ENCODE data around the gene TCFL5. TPM values are rescaled to one million over a fixed set of nuclear protein-coding genes. Genes with fewer than 3 reads are reported as not detected.

TCFL5 gene
- total RNA-seq, 1 experiment from 2014 or later = 29.3 TPM

GRCh38 chr20:62799036-62799435, 62.6 kb downstream of the TCFL5 start:
- BruUV-seq (replicated peaks) = no TSS peak
- CTCF ChIA-PET = no interaction called here
- H4K20me1 ChIP-seq (ENCODE audit: insufficient read depth) = peaks cover 14% of the 10 kb centered on the region

GRCh38 chr20:62797671-62798532, 63.7 kb downstream of the TCFL5 start:
- DNase-seq = no peak
- Histone ChIP-seq H3K9me2 (ENCODE audit: insufficient read depth) (no peaks in the 10 kb centered on the region), H2AFZ (no peak overlapping the region), H3K36me3 (ENCODE audit: low read depth) (0 out of 2 replicates have a peak, but pooled peaks cover 13% of the 10 kb centered on the region), H3K4me2 (peak overlapping the region; percentile 94), H3F3A (ENCODE audit: insufficient read depth, low read depth) (peaks cover 52% of the 10 kb centered on the region), H3K9me3 (ENCODE audit: insufficient read depth, low read depth) (no peaks in the 10 kb centered on the region), H3K4me1 (replicated peaks; ENCODE audit: insufficient read depth) (peaks cover 14% of the 10 kb centered on the region), H3K4me3 (no peak overlapping the region), H3K79me2 (ENCODE audit: low read depth) (peaks cover 11% of the 10 kb centered on the region), H4K20me1 (ENCODE audit: insufficient read depth) (peaks cover 14% of the 10 kb centered on the region), H3K27me3 (ENCODE audit: insufficient read depth, low read depth) (no peaks in the 10 kb centered on the region), H3K27ac (no peak overlapping the region)
- ChIA-PET POLR2A (ENCODE audit: unreplicated experiment) (no interaction called here), CTCF (interaction anchor here (0.7 kb wide), 1 partner anchor 22 kb away, joined by 4 read pairs; no protein-coding TSS in a partner anchor)
- intact Hi-C loops (cut with micrococcal nuclease; ENCODE audit: unreplicated experiment) = no loop called here
- TF ChIP-seq, protein P1, sequence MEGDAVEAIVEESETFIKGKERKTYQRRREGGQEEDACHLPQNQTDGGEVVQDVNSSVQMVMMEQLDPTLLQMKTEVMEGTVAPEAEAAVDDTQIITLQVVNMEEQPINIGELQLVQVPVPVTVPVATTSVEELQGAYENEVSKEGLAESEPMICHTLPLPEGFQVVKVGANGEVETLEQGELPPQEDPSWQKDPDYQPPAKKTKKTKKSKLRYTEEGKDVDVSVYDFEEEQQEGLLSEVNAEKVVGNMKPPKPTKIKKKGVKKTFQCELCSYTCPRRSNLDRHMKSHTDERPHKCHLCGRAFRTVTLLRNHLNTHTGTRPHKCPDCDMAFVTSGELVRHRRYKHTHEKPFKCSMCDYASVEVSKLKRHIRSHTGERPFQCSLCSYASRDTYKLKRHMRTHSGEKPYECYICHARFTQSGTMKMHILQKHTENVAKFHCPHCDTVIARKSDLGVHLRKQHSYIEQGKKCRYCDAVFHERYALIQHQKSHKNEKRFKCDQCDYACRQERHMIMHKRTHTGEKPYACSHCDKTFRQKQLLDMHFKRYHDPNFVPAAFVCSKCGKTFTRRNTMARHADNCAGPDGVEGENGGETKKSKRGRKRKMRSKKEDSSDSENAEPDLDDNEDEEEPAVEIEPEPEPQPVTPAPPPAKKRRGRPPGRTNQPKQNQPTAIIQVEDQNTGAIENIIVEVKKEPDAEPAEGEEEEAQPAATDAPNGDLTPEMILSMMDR (conservative IDR thresholded peaks at IDR 0.05) = no peak
- no peak for TF ChIP-seq EZH2 (IDR thresholded peaks at IDR 0.05; ENCODE audit: low read depth)
- no TSS peak for BruUV-seq (replicated peaks)

More at GRCh38 chr20:62799036-62799435, 62.6 kb downstream of the TCFL5 start:
- POLR2A ChIA-PET (ENCODE audit: unreplicated experiment) = no interaction called here
- H3K36me3 ChIP-seq (ENCODE audit: low read depth) = 0 out of 2 replicates have a peak, but pooled peaks cover 13% of the 10 kb centered on the region
- no peak overlapping the region for H3K27ac ChIP-seq
- H3K27me3 ChIP-seq (ENCODE audit: insufficient read depth, low read depth) = no peaks in the 10 kb centered on the region
- H2AFZ ChIP-seq = no peak overlapping the region
- intact Hi-C loops (cut with micrococcal nuclease; ENCODE audit: unreplicated experiment) = no loop called here
- DNase-seq = no peak
- H3F3A ChIP-seq (ENCODE audit: insufficient read depth, low read depth) = peaks cover 61% of the 10 kb centered on the region
- H3K4me2 ChIP-seq = no peak overlapping the region
- TF ChIP-seq, protein P1 (conservative IDR thresholded peaks at IDR 0.05) = no peak
- TF ChIP-seq EZH2 (IDR thresholded peaks at IDR 0.05; ENCODE audit: low read depth) = no peak
- no peak overlapping the region for H3K4me3 ChIP-seq
- H3K9me2 ChIP-seq (ENCODE audit: insufficient read depth) = no peaks in the 10 kb centered on the region
- no peaks in the 10 kb centered on the region for H3K9me3 ChIP-seq (ENCODE audit: insufficient read depth, low read depth)
- H3K4me1 ChIP-seq (replicated peaks; ENCODE audit: insufficient read depth) = peaks cover 14% of the 10 kb centered on the region
- H3K79me2 ChIP-seq (ENCODE audit: low read depth) = peaks cover 11% of the 10 kb centered on the region

DNA sequence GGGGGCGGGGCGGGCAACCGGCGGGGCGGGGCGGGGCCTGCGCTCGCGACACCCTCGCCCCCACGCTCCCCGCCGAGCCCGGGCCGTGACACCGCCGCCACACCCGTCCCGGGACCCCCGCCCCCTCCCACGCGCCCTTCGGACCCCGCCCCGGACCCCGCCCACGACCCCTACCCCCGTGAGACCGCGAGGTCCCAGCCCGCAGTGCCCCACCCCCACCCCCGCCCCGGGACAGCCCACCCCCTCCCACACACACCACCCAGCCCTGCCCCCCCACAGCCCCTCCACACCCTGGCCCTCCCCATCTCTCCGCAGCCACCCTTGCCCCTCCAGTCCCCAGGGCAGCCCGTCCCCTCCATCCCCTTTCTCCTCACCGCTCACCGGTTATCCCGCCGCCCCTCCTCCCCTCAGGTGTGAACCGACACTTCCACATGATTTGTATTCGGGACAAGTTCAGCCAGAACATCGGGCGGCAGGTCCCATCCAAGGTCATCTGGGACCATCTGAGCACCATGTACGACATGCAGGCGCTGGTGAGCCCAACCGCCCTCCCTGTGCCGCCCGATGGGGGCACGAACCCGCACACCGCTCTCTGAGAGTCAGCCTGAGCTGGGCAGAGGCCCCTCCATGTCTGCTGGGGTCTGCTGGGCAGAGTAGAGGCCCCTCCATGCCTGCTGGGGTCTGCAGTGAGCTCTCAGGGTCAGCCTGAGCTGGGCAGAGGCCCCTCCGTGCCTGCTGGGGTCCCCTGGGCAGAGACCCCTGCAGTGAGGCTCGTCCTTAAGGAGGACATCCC, 64.7 kb downstream of the TCFL5 start:
- Histone ChIP-seq H3K79me2 (ENCODE audit: low read depth) (peaks cover 11% of the 10 kb centered on the region), H2AFZ (no peak overlapping the region), H3K4me3 (peak overlapping the region; percentile 85), H3K9me2 (ENCODE audit: insufficient read depth) (no peaks in the 10 kb centered on the region), H3K9me3 (ENCODE audit: insufficient read depth, low read depth) (no peaks in the 10 kb centered on the region), H3K4me2 (peak overlapping the region; percentile 94), H4K20me1 (ENCODE audit: insufficient read depth) (peaks cover 14% of the 10 kb centered on the region), H3K27ac (no peak overlapping the region), H3F3A (ENCODE audit: insufficient read depth, low read depth) (peaks cover 60% of the 10 kb centered on the region), H3K4me1 (replicated peaks; ENCODE audit: insufficient read depth) (peaks cover 23% of the 10 kb centered on the region), H3K36me3 (ENCODE audit: low read depth) (0 out of 2 replicates have a peak, but pooled peaks cover 13% of the 10 kb centered on the region), H3K27me3 (ENCODE audit: insufficient read depth, low read depth) (no peaks in the 10 kb centered on the region)
- CTCF ChIA-PET = interaction anchor here (0.7 to 1.2 kb wide), 3 partner anchors 8 to 93 kb away, joined by 3 to 4 read pairs (median 3); no protein-coding TSS in a partner anchor
- BruUV-seq (replicated peaks) = TSS peak; percentile 13
- no peak for TF ChIP-seq EZH2 (IDR thresholded peaks at IDR 0.05; ENCODE audit: low read depth)
- TF ChIP-seq, protein P1 (conservative IDR thresholded peaks at IDR 0.05) = no peak
- POLR2A ChIA-PET (ENCODE audit: unreplicated experiment) = interaction anchor here (0.7 kb wide), 1 partner anchor 673 kb away, joined by 4 read pairs; no protein-coding TSS in a partner anchor
- intact Hi-C loops (cut with micrococcal nuclease; ENCODE audit: unreplicated experiment) = no loop called here
- DNase-seq = no peak
